NCI-H524 (cell line): ENCODE data around the gene RAC2.

Experiments used
- DNase-seq, 2 experiments: peaks; one replicate each; lab custom pipeline; 2025; lab: John Stamatoyannopoulos, UW

The RAC2 gene

DNA sequence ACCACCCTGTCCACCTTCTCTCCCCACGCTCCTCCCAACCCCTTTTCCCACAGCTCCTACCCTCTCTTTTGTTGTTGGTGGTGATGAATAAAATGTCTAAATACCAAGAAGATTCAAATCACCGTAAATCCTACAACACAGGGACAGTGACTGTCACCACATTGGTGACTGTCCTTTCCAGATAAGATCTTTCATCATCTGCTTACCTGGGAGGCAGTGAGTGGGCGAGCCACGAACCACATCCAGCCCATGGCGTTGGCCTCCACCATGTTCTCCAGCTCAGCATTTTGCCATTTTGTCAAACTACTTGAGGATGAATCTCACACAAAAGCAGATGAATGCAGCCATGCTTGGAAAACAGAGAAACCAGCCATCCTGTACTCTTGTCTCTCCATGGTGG is 31.6 kb upstream of the RAC2 start:
- DNase-seq = no peak

- peak in 1 of 2 experiments; percentile 62 for DNase-seq
These were observed 31.1 kb upstream of the RAC2 start for GRCh38 chr22:37275134-37275533.

DNA sequence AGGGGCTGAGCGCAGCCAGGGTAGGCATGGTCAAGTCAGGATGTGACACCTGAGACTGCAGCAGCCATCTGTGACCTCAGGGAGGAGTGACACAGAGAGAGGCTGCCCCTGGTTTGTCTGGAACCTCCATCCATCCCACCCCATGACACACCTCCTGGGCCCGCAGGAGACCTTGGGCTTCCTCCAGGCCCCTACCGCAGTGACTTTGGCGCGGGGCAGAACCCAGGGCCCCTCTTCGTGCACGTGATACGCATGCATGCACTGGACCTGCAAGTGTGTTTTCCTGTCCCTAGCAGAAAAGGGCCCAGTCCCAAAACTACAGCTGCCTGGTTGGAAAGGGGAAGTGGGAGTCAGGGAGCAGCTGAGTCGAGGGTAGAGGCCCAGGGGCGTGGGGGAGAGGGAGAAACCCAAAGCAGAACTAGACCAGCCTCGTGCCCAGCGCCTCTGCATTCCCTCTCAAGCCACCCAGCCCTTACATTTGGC is 30.4 kb upstream of the RAC2 start:
- no peak for DNase-seq

- no peak for DNase-seq
These were observed 29.8 kb upstream of the RAC2 start for GRCh38 chr22:37273846-37274225.

DNA sequence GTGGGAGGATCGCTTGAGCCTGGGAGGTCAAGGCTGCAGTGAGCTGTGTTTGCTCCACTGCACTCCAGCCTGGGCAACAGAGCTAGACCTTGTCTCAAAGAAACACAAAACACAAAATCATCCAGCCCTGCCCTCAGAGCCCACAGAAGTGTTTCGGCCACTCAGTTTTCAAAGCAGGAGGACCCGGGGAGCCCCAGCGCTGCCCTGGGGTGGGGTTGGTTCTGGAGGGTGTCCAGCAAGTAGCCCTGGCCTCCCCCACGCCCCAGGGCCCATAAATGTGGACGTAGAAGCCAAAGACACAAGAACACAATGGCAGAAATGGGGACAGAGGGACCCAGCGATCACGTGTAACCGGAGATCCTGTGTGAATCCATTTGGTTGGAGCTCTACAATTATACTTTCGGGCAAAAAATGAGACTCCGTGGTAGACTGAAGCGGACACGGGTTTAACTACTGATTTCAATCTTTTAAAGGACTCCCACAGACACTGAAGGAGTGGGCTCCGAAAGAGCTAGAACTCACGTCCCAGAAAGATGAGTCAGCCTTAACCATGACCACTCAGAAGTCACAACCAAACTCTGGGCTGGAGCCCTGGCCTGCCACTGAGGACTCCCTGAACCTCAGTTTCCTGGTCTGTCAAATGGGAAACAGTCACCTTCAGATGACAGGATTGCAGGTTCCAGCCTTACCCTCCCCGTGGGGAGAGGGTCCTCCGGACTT is 29.2 kb upstream of the RAC2 start:
- DNase-seq = no peak

- DNase-seq = no peak
These were observed 27.0 kb upstream of the RAC2 start for GRCh38 chr22:37270928-37271650.

DNA sequence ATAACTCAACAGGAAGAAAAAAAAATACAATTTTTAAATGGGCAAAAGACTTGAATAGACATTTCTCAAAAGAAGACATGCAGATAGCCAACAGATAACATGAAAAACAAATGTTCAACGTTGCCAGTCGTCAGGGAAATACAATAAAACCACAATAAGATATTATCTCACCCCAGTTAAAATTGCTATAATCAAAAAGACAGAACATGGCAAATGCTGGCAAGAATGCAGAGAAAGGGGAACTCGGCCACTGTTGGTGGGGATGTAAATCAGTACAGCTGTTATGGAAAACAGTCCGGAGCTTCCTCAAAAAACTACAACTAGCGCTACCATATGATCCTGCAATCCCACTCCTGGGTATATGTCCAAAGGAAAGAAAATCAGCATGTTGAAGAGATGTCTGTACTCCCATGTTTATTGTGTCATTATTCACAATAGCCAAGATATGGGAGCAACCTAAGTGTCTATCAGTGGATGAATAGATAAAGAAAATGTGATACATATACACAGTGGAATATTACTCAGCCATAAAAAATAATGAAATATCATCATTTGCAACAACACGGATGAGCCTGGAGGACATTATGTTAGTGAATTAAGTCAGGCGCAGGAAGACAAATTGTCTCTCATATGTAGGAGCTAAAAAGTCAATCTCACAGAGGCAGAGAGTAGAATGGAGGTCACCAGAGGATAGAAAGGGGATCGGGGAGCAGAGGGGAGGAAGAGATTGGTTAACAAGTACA is 26.0 kb upstream of the RAC2 start:
- DNase-seq = no peak

- DNase-seq = no peak
These were observed 23.8 kb upstream of the RAC2 start for GRCh38 chr22:37267661-37268413.

DNA sequence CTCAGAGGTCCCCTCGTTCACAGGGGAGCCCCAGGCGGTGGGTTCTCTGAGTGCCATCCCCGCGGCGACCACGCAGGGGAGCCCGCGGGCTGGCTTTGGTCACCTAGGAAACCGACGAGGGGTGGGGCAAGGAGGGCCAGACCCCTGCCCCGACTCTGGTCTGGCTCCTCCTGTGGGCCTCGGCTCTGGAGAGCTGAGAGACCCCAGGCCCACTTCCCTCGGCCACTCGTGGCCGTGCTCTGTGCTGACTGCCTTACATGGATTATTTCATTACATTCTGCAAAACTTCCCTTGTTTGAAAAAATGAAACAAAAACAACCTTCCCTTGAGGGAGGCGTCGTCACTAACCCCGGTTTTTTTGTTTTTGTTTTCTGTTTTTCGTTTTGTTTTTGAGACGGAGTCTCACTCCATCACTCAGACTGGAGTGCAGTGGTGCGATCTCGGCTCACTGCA is 23.1 kb upstream of the RAC2 start:
- peak in 1 of 2 experiments; percentile 52 for DNase-seq

- peak in 1 of 2 experiments; percentile 34 for DNase-seq
These were observed 22.6 kb upstream of the RAC2 start for GRCh38 chr22:37266581-37267134.

- DNase-seq = no peak
These were observed 20.2 kb upstream of the RAC2 start for GRCh38 chr22:37263966-37264887.

DNA sequence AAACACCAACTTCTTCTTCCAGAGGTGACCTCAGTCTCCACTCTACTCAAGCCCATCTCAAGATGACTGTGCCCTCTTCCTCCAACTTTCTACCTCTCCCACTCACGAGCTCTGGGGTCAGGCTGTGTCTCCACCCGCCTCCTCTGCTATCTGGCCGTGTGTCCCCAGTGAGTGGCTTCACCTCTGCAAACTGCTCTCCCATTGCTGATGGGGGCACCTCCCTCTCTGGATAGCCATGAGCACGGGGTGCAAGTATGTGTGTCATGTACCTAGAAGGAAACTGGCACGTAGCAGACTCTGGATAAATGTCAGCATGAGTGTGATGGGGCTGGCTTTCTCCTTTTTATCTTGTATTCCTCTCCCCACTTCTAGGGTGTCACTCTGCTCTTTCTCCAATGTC is 18.3 kb upstream of the RAC2 start:
- no peak for DNase-seq

GRCh38 chr22:37260901-37261336 is 16.9 kb upstream of the RAC2 start:
- DNase-seq = peak; percentile 45 to 66

- DNase-seq = peak in 1 of 2 experiments; percentile 15
These were observed 16.2 kb upstream of the RAC2 start for GRCh38 chr22:37260155-37260795.

DNA sequence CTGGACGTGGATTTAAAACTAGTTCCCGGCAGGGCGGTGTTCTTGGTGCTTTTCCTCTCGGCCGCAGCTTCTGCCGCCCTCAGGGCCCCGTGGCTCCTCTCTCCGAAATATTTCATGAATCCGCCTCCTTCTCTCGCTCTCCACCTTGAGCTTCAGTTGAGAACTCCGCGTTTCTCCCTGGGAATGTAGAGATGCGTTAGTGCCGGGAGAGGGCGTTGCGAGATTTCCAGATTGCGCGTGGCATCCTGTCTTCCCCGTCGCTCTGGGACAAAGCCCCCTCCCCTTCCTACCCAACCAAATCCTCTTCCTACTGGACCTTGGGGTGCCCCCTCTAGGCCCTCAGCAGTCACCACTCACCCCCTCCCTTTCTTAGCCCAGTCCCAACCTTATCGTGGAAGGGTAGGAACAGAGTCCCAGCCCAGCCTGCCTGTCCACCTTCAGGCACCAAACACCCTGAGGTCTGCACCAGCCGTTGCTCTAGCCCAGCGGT is 15.5 kb upstream of the RAC2 start:
- DNase-seq = peak; percentile 57 to 81

DNA sequence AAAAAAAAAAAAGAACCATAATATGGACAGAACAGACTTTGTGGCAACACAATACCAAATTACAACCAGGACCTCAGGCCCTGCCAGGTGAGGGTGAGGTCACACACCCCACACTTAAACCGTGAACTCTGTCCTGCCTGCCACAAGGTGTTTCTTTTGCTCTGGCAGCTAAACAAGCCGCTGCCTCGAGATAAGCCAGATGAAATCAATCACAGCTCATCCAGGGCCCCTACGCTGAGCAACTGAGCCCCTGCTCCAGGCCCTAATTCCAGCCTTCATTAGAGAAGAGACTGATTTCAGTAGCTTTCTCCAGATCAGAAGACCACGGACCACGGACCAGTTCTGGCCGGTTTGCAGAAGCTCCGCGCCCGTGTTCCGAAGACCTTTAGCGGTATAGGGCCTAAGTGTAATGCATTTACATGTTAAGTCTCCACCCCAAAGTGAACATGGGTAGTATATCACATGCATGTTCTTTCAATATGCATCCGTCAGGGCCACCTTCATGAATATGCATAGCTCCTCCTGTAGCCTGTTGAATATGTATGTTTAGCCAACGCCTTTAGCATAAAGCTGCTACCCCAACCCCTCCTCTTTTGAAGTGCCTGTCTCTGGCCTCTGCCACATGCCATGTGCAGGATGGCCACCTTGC is 14.8 kb upstream of the RAC2 start:
- DNase-seq = peak in 1 of 2 experiments; percentile 39

DNA sequence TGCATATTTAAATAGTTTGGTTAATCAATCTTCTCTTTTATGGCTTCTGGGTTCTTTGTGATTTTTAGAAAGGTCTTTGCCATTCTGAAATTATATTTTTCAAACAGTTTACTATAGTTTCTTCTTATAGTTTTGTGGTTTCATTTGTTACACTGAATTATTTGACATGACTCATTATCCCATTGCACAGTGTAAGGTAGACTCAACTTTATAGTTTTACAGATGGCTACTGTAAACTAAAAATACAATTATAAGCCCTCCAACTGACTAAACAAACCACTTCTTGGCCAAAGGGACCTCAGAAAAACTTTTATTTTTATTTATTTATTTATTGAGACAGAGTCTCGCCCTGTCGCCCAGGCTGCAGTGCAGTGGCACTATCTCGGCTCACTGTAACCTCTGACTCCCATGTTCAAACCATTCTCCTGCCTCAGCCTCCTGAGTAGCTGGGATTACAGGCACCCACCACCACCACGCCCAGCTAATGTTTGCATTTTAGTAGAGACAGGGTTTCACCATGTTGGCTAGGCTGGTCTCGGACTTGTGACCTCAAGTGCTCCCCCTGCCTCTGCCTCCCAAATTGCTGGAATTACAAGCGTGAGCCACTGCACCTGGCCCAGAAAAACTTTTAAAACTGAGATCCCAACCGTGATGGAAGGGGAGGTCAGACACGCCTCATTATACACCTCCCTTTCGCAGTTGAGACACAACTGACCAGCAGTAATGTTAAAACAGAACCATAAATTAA is 14.1 kb upstream of the RAC2 start:
- no peak for DNase-seq

GRCh38 chr22:37256075-37256726 is 12.1 kb upstream of the RAC2 start:
- no peak for DNase-seq
